GM12865 (cell line): ENCODE results near the gene RDX.

Source experiments
- DNase-seq: peaks from one replicate; pipeline ENCODE4 v3.0.0; 2010; ENCODE audit warnings: low read depth
- H3K4me3 ChIP-seq: 2 replicates; pipeline ENCODE4 v1.5.1; 2011; ENCODE audit warnings: mild to moderate bottlenecking, low read depth, low read length, control low read depth
- CTCF ChIP-seq: IDR thresholded peaks from 2 replicates; pipeline ENCODE4 v1.5.1; 2011; ENCODE audit warnings: low read length, control low read depth, low read depth, inconsistent platforms; ENCODE audit not compliant: insufficient read depth; ENCODE audit errors: missing control alignments

RDX gene

GRCh38 chr11:110172468-110173065 is 123.8 kb downstream of the RDX start:
- no peak overlapping the region for H3K4me3 ChIP-seq
- no peak for TF ChIP-seq CTCF
- DNase-seq: no peak

GRCh38 chr11:110169738-110170137 is 126.7 kb downstream of the RDX start:
- no peak overlapping the region for H3K4me3 ChIP-seq
- TF ChIP-seq CTCF: no peak
- no peak for DNase-seq

- DNase-seq: no peak
- TF ChIP-seq CTCF: no peak
- H3K4me3 ChIP-seq: no peak overlapping the region
Observed at GRCh38 chr11:110168033-110168803, 128.2 kb downstream of the RDX start.

- DNase-seq: no peak
- H3K4me3 ChIP-seq: no peak overlapping the region
- no peak for TF ChIP-seq CTCF
Observed at GRCh38 chr11:110165039-110165925, 131.1 kb downstream of the RDX start.

- no peak for TF ChIP-seq CTCF
- H3K4me3 ChIP-seq: no peak overlapping the region
- DNase-seq: no peak
Observed at GRCh38 chr11:110162216-110162615, 134.2 kb downstream of the RDX start.

- TF ChIP-seq CTCF: no peak
- DNase-seq: no peak
- no peak overlapping the region for H3K4me3 ChIP-seq
Observed at GRCh38 chr11:110161061-110161460, 135.4 kb downstream of the RDX start.
